Astrocyte of the hippocampus (primary cell): Measurements from ENCODE around the gene TRPM5.

Experiments
- DNase-seq: peaks from one replicate; pipeline ENCODE4 v3.0.0; 2011; ENCODE audit warnings: low read depth, low spot score

TRPM5 gene

DNA sequence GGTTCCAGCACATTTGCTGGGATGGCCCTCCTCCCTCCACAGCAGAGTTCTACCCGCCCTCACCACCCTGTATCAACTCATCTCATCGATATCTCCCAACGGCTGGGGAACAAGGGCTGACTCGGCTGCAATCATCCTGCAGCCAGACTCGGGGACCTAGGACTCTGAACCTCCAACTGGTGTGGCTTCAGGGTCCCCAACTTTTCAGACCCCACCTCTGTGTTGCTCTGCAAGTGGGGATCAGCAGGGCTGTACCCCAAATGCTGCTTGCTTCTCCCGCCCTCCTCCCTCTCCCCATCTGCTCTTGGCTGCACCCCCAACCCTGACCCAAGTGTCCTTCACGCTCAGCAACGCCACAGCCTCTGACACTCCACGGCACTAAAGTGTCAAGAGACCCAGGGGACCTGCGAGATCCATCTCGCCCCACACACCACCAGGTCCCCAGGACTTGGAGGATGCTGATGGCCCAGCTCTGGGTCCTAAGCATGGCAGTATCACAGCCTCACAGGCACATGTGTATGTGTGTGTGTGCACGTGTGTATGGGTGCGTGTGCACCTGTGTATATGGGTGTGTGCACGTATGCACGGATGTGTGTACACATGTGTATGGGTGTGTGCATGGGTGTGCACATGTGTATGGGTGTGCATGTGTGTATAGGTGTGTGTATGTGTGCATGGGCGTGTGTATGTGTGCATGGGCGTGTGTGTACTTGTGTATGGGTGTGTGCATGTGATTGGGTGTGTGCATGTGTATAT lies 26.9 kb upstream of the TRPM5 start:
- DNase-seq: no peak

GRCh38 chr11:2470495-2470894 lies 26.2 kb upstream of the TRPM5 start:
- no peak for DNase-seq

GRCh38 chr11:2468363-2469235 lies 24.3 kb upstream of the TRPM5 start:
- DNase-seq: no peak

GRCh38 chr11:2467695-2468055 lies 23.4 kb upstream of the TRPM5 start:
- DNase-seq: no peak

DNA sequence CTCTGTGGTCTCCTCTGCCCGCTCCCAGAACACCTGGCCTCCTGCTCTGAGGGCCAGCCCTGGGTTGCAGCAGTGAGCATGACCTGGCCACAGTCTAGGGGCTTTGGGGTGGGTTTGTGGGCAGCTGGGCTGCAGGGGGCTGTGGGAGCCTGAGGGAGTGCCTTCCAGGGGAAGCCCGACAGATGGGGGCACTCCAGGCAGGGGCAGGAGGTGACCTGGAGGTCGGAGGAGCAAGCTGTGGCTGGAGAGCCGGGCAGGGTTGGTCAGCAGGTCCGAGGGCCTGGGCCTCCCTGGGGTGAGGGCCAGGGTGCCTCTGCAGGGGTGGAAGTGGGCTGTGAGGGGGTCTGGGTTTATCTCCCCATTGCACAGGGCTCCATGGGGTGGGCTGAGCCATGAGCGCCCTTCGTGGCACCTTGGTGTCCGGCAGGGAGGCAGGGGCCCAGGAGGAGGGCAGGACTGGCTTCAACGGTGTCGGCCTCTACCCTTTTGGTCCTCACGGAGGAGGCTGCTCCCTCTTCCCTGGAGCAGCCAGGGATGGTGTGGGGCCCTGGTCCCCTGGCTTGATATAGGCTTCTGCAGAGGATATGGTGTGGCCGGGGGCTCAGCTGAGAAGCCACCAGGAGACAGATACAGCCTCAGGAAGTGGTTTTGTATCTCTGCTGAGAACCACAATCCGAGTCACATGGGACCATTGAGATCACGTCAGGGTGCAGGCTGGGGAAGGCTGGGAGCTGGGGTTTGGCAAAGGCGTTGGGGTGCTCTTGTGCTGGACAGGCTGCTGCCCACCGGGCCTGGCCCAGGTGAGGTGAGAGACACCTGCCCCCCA lies 22.8 kb upstream of the TRPM5 start:
- DNase-seq: no peak

- DNase-seq: no peak
Measured at GRCh38 chr11:2466069-2466801, 21.9 kb upstream of the TRPM5 start.

- DNase-seq: no peak
Measured at GRCh38 chr11:2465202-2466068, 21.1 kb upstream of the TRPM5 start.

GRCh38 chr11:2464451-2465165 lies 20.3 kb upstream of the TRPM5 start:
- DNase-seq: no peak

DNA sequence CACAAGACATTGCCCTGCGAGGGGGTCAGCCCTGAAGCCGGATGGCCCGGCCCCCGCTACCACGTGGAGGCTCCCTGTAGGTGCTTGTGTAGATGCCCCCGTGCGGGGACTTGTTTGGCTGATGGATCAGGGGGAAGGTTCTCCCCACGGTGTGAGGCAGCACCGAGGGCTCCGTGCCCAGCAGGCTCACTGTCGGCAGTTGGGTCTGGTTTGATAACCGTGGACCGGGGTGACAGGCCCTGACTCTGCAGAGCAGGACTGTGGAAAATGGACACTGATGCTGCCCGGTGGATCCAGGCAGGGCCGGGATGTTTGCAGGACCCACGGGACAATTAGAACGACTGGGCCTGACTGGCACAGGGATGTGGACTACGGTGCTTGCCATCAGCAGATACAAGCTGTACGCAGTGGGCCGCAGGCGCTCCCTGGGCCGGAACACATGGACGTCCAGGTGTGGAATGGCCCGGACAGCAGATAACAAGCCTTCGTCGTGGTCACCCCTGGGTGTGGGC lies 19.5 kb upstream of the TRPM5 start:
- DNase-seq: no peak

- no peak for DNase-seq
Measured at GRCh38 chr11:2462986-2463765, 18.9 kb upstream of the TRPM5 start.

DNA sequence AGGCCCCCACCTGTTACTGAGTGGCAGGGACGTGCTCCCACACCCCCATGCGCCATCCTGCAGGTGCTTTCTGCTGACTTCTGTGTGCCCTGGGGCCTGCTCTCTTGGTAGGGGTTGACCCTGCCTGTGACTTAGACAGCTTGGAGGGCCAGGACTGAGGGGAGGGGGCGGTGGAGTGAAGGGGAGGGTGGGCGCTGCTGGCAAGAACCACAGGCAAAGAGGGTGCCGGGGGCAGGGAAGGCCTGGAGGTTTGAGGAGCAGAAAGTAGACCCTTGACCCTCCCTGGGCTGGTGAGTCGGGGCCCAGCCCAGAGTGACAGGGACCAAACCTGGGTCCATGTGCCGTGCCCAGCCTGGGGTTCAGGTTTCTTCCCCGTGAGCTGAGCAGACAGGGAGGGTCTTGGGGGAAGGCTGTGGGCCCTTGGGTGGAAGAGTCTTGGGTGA lies 18.2 kb upstream of the TRPM5 start:
- DNase-seq: no peak

DNA sequence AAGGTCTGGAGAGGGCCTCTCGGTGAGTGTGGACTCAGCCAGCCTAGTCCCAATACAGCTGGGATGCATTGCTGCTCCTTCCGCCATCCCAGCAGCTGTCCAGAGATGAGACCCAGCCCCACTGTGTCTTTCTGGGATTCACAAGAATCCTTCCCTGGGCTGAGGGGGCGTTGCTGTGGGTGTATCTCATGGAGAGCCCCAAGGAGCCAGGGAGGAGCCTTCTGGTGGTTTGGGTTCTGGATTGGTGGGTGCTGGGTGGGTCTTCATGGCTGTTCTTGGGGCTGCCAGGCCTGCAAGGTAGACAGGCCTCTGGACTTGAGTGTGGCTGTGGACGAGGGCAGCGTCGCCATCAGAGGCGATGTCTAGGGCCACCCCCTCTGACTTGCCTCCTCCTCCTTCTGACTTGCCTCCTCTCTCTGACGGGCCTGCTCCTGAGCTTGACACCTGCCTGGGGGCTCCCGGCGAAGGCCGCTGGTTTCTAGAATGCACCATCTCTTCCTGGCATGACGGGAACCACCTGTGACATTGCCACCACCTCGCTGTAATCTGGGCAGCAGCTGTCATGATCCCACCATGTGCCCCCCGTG lies 17.7 kb upstream of the TRPM5 start:
- no peak for DNase-seq

DNA sequence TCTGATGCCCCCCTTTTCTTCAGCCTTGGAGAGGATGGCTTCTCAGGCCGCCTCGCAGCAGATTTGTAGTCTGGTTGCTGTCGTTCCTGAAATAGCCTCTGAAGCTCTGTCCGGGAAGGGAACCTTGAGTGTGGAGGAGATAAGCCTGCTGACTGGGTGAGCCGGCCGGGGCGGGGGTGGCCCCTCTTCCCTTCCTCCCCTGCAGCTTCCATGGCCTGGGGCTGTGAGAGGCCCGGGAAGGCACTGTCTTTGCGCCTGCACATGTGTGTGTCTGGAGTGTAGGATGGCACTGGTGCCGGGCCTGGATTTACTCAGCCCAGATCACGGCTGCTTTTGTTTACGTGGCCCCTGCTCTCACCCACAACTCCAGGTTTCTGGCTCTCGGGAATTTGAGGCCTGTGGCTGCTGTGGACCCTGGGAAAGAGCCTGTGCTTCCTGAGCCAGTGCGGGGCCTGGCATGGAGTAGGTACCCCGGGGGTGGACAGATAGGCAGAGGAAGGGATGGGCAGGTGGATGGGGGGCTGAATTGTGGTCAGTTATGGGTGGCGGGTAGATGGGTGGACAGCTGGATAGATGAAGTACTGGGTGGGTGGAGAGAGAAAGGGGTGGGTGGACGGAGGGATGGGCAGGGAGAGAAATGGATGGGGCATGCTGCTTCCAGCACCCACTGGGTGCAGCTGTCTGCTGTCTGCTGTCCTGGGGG lies 17.1 kb upstream of the TRPM5 start:
- no peak for DNase-seq

DNA sequence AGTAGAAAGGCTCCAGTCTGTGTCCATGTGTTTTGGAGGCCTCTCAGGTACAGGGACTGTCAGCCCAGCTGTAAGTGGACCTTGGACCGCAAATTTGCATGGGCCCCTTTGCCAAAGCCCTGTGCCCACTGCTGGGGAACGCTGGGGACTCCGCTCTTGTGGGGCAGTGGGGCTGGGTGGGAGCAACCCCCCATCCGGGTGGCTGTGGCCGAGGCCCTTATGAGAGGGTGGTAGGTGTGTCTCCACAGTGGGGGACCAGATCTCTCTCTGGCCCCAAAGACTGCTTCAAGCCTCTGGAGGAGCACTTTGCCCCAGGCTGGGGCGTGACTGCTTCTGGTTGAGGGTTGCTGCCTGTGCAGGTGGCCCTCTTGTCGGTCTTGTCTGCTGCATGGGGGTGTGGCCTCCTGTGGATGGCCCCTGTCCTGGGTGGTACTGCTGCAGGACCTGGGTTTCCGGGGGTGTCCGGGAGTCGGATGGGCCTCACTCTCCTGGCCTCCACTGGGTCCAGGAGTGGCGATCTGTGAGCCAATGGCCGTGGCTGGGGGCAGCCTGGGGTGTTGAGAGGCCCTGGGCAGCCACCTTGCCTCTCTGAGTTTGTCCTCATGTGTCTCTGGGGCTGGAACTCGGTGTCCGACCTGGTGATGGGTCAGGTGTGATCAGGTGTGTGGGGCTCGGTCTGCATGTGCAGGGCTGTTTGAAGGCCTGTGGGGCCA lies 16.4 kb upstream of the TRPM5 start:
- no peak for DNase-seq

GRCh38 chr11:2459796-2460531 lies 15.7 kb upstream of the TRPM5 start:
- no peak for DNase-seq

GRCh38 chr11:2459016-2459725 lies 14.9 kb upstream of the TRPM5 start:
- no peak for DNase-seq
